Peyer's patch (tissue), 4 donors: ENCODE measurements around the gene SPATA31E1. TPM values are rescaled to one million over a fixed set of nuclear protein-coding genes. Genes with fewer than 3 reads are reported as not detected.

Experiments
- DNase-seq, 3 donors: peaks; one replicate each; pipeline ENCODE4 v3.0.0-alpha.2; 2017 to 2019
- H3K27ac ChIP-seq, 4 donors: fragments of 200-600 bp; sonication (generic); one replicate each; pipeline ENCODE4 v1.5.1; 2016 to 2019
- H3K27me3 ChIP-seq, 2 donors: fragments of 200-600 bp; sonication (generic); one replicate each; pipeline ENCODE4 v1.5.1; 2019
- H3K36me3 ChIP-seq, 3 donors: fragments of 200-600 bp; sonication (generic); one replicate each; pipeline ENCODE4 v1.5.1; 2016 to 2019
- H3K4me1 ChIP-seq, 4 donors: fragments of 200-600 bp; sonication (generic); one replicate each; pipeline ENCODE4 v1.5.1; 2016 to 2019
- H3K4me3 ChIP-seq, 4 donors: fragments of 200-600 bp; sonication (generic); 1 replicate in 3 of 4; 2 replicates in 1 of 4; pipeline ENCODE4 v1.5.1; 2016 to 2019; ENCODE audit warnings: mild to moderate bottlenecking in 1 of 4
- H3K9me3 ChIP-seq, 4 donors: fragments of 200-600 bp; sonication (generic); one replicate each; pipeline ENCODE4 v1.5.1; 2016 to 2019; ENCODE audit warnings: mild to moderate bottlenecking in 1 of 4
- POLR2A ChIP-seq, 2 donors: fragments of 450-650 bp; IDR thresholded peaks; one replicate each; pipeline ENCODE4 v1.5.1; 2017; ENCODE audit warnings: antibody characterized with exemption in 2 of 2, mild to moderate bottlenecking in 2 of 2, moderate library complexity in 2 of 2
- total RNA-seq, 4 donors: library from RNA; depleted of rRNA; stranded (reverse); fragments of >200 nt; gene quantifications; one replicate each; pipeline ENCODE4 v1.1.0, GENCODE V29; 2016
- TF ChIP-seq, protein P1 (sequence below), 6 experiments: fragments of 450-650 bp in 4 of 6; fragments of 200-600 bp in 2 of 6; sonication (generic) in 1 of 6; IDR thresholded peaks; one replicate each; pipeline ENCODE4 v1.5.1; 2017 to 2019; ENCODE audit warnings: antibody characterized with exemption in 6 of 6, mild to moderate bottlenecking in 3 of 6, moderate library complexity in 1 of 6

SPATA31E1 gene
- total RNA-seq, 4 donors from 2014 or later = not detected

DNA sequence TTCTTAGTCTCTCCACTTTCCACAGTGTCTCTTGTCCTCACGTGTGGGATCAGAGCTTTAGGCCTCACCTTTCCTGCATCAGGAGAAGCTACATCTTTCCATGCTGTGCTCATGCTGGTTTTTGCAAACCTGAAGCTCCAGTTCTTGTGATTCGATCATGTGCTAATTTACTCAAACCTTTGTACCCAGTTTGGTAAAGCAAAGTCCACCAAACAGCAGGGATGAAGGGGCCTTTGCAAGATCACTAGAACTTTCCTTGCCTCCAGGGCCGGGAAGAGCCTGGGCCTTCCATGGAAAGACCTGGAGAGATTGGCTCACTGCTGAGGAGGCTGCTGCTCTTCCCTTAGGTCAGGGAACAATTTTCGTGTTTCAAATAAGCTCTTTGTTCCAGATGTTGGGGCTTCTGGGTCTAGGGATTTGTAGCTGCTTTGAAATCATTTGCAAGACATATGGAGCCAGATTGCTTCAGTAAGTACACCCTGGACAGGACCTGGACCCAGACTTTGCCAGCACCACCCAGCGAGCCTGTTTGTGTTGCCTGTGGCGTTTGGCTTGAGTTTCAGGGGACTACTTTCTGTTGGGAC is 18.7 kb upstream of the SPATA31E1 start:
- Histone ChIP-seq H3K4me3 (no peak overlapping the region), H3K9me3 (no peaks in the 10 kb centered on the region), H3K27me3 (no peaks in the 10 kb centered on the region), H3K36me3 (no peaks in the 10 kb centered on the region), H3K4me1 (no peaks in the 10 kb centered on the region), H3K27ac (no peak overlapping the region)
- TF ChIP-seq POLR2A (IDR thresholded peaks at IDR 0.05) = no peak
- TF ChIP-seq, protein P1, sequence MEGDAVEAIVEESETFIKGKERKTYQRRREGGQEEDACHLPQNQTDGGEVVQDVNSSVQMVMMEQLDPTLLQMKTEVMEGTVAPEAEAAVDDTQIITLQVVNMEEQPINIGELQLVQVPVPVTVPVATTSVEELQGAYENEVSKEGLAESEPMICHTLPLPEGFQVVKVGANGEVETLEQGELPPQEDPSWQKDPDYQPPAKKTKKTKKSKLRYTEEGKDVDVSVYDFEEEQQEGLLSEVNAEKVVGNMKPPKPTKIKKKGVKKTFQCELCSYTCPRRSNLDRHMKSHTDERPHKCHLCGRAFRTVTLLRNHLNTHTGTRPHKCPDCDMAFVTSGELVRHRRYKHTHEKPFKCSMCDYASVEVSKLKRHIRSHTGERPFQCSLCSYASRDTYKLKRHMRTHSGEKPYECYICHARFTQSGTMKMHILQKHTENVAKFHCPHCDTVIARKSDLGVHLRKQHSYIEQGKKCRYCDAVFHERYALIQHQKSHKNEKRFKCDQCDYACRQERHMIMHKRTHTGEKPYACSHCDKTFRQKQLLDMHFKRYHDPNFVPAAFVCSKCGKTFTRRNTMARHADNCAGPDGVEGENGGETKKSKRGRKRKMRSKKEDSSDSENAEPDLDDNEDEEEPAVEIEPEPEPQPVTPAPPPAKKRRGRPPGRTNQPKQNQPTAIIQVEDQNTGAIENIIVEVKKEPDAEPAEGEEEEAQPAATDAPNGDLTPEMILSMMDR (IDR thresholded peaks at IDR 0.05) = no peak
- no peak for DNase-seq

DNA sequence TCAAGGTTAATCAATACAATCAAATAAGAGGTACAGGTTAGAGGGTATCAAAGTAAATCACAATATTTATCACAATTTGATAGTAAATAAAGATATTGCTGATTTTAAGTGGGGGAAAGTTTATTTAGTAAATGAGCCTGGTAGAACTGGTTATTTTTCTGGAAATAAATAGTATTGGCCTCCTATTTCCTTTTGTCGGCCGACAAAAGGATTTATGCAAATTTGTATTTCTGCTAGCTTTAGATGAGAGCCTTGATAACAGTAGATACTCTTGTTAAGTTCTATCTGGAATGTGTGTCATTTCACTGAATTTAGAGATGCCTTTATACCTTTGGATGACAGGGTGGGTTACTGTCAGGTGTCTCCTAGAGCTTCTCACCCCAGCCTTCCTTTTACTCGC is 17.8 kb upstream of the SPATA31E1 start:
- Histone ChIP-seq H3K4me1 (no peaks in the 10 kb centered on the region), H3K36me3 (no peaks in the 10 kb centered on the region), H3K9me3 (no peaks in the 10 kb centered on the region), H3K27ac (no peak overlapping the region), H3K27me3 (no peaks in the 10 kb centered on the region), H3K4me3 (no peak overlapping the region)
- no peak for DNase-seq
- no peak for TF ChIP-seq POLR2A (IDR thresholded peaks at IDR 0.05)
- TF ChIP-seq, protein P1 (IDR thresholded peaks at IDR 0.05) = no peak

DNA sequence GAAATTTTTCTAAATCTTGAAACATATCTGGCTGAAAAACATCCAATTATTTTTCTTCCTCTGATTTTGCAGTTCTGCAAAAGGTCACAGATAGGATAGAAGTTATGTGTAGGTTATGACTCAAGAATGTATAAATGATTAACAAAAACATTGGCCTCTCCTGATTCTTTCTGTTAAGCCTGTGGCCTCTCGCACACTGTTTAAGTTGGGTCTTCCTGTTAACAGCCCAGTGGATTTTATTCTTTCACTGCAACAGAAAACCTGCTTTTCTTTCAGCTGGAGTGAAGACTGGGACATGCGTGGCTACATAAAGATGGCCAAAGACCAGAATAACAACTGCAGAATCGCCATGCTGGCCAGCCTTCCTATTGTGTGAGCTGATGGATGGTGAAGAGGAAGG is 17.1 kb upstream of the SPATA31E1 start:
- Histone ChIP-seq H3K27ac (peak overlapping the region in 1 of 4 donors; percentile 19), H3K4me3 (no peak overlapping the region)

DNA sequence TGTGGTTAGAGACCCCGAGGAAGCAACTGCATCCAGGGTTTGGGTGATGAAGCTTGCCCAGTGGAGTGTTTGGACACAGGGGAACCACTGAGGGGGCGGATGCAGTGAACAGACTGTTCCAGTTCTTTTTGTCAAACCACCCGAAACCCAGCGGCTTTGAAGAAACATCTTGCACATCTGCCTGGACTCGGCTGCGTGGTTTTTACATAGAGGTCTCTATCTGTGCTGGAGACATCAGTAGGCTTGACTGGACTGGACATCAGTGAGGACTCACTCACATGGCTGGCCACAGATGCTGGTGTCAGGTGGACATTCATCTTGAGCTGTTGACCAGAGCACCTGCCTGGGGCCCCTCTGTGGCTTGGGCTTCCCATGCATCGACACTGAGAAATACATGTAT is 15.3 kb upstream of the SPATA31E1 start:
- H3K36me3 ChIP-seq = no peaks in the 10 kb centered on the region
- no peak overlapping the region for H3K4me3 ChIP-seq
- no peak for DNase-seq
- H3K27me3 ChIP-seq = no peaks in the 10 kb centered on the region
- H3K9me3 ChIP-seq = no peaks in the 10 kb centered on the region
- no peaks in the 10 kb centered on the region for H3K4me1 ChIP-seq
- TF ChIP-seq, protein P1 (IDR thresholded peaks at IDR 0.05) = no peak
- no peak overlapping the region for H3K27ac ChIP-seq

More for the DNA sequence above, 17.1 kb upstream of the SPATA31E1 start:
- no peaks in the 10 kb centered on the region for H3K9me3 ChIP-seq
- DNase-seq = no peak
- no peaks in the 10 kb centered on the region for H3K4me1 ChIP-seq
- no peaks in the 10 kb centered on the region for H3K27me3 ChIP-seq
- H3K36me3 ChIP-seq = no peaks in the 10 kb centered on the region
- no peak for TF ChIP-seq POLR2A (IDR thresholded peaks at IDR 0.05)
- TF ChIP-seq, protein P1 (IDR thresholded peaks at IDR 0.05) = no peak

DNA sequence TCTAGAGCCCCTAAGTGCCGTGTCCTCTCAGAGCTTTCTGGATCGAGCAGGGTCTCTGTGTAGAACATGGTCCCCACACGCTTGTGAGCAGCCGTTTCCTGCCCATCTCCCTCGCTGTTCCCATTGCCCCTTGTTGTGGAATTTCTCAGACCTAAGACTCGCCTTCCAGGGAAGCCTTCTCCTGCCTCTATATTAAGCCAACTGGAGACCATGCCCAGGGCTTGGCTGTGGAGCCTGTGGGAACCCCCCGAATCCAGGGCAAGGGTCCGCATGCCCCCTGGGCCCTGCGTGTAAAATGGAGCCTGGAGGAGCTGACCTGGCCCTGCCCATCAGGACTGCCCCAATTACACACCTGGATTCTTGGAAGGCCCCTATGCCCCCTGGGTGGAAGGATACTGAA is 14.5 kb upstream of the SPATA31E1 start:
- no peaks in the 10 kb centered on the region for H3K4me1 ChIP-seq
- no peak for DNase-seq
- no peaks in the 10 kb centered on the region for H3K27me3 ChIP-seq
- no peaks in the 10 kb centered on the region for H3K9me3 ChIP-seq
- no peak for TF ChIP-seq POLR2A (IDR thresholded peaks at IDR 0.05)
- TF ChIP-seq, protein P1 (IDR thresholded peaks at IDR 0.05) = no peak
- no peak overlapping the region for H3K27ac ChIP-seq
- no peak overlapping the region for H3K4me3 ChIP-seq
- no peaks in the 10 kb centered on the region for H3K36me3 ChIP-seq

DNA sequence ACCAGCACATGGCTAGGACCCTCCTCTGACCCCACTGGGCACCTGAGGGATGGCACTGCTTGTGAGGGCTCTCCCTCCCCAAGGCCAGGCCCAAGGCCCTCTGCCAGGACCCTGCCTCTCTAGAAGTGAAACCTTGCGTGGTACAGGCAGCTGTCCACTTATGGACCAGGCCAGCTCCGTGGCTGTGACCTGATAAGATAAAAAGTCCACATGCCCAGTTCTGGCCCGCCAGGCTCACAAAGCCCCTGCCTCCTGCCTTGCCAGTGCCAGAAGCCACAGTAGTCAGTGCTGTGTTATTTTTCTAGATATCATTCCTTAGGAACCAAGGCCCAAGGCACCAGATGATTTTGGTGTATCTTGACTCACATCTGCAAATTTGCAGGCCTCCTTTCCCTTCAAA is 14.0 kb upstream of the SPATA31E1 start:
- TF ChIP-seq, protein P1 (IDR thresholded peaks at IDR 0.05) = no peak
- TF ChIP-seq POLR2A (IDR thresholded peaks at IDR 0.05) = no peak
- no peaks in the 10 kb centered on the region for H3K36me3 ChIP-seq
- no peaks in the 10 kb centered on the region for H3K27me3 ChIP-seq
- no peaks in the 10 kb centered on the region for H3K4me1 ChIP-seq
- H3K4me3 ChIP-seq = no peak overlapping the region
- no peaks in the 10 kb centered on the region for H3K9me3 ChIP-seq
- no peak overlapping the region for H3K27ac ChIP-seq
- DNase-seq = no peak
